Measurements from ENCODE around the gene MEF2C.
"Not testable (repeated sequence)": the region's sequence is repeated elsewhere in the genome, so short reads cannot be mapped to it uniquely, and the experiment has no call there.

The MEF2C gene

DNA sequence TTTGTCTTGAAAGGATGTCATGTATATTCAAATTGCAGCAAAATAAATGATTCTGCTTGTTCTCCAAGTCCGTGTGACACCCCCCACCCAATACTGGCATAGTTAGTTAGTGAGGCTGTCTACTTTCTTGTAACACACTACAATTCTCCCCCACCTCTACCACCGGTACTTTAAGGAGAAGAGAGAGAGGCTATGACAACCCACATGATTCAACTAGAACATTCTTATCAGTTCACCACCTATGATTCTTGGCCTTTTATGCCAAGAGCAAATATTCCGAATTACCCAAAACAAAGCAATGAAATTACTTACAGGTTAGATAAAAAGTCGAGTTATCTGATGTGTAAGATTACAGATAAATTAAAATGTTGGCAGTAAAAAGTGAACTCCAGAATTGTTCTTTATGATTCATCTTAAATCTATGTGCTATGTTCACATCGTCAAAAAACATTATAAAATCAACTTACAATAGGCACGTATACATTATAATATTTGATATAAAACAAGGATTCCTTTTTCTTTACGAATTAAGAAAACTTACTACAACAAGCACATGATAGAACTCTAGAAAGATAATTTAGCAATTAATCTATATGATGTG is 14.4 kb downstream of the MEF2C start:
- peak; percentile 70 for FAIRE-seq
- DNase-seq (ENCODE audit: insufficient read length, low spot score): no peak

GRCh38 chr5:88867638-88868037 is 15.3 kb downstream of the MEF2C start:
- FAIRE-seq: no peak

DNA sequence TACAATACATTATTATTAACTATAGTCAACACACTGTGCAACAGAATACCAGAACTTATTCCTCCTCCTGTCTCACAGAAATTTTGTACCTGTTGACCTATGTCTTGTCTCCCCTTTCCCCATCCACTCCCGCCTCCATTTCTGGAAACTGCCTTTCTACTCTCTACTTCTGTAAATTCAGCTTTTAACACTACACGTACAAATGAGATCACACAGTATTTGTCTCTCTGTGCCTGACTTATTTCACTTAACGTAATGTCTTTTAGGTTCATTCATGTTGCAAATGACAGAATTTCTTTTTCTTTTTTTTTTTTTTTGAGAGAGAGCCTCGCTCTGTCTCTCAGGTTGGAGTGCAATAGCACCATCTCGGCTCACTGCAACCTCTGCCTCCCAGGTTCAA is 19.5 kb downstream of the MEF2C start:
- FAIRE-seq: no peak
- DNase-seq (ENCODE audit: insufficient read length, low spot score): no peak

More at GRCh38 chr5:88867638-88868037, 15.3 kb downstream of the MEF2C start:
- DNase-seq (ENCODE audit: insufficient read length, low spot score): no peak

GRCh38 chr5:88862547-88863175 is 20.3 kb downstream of the MEF2C start:
- DNase-seq (ENCODE audit: insufficient read length, low spot score) (no peak), FAIRE-seq (peak; percentile 23)

- no peak for DNase-seq (ENCODE audit: insufficient read length, low spot score)
- no peak for FAIRE-seq
These were observed 21.8 kb downstream of the MEF2C start for GRCh38 chr5:88861231-88861630.

GRCh38 chr5:88860501-88860900 is 22.5 kb downstream of the MEF2C start:
- FAIRE-seq: no peak
- no peak for DNase-seq (ENCODE audit: insufficient read length, low spot score)

DNA sequence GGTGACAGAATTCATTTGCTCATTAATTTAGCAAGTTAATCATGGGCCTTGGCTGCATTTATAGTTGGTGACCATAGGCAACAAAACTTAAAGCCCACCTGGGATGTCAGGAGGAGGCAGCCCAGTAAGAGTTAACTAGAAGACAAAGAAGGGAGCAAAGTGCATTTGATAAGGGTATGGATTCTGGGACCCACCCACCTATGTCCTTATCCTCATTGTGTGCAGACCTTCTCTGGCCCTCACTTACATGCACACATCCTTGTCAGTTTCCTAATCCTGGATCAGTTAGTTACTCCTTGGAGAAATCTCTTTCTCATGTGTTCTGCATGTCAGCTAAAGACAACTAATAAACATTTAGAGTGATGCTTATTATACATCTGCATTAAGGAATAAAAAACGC is 24.6 kb downstream of the MEF2C start:
- peak; percentile 52 for FAIRE-seq
- no peak for DNase-seq (ENCODE audit: insufficient read length, low spot score)

DNA sequence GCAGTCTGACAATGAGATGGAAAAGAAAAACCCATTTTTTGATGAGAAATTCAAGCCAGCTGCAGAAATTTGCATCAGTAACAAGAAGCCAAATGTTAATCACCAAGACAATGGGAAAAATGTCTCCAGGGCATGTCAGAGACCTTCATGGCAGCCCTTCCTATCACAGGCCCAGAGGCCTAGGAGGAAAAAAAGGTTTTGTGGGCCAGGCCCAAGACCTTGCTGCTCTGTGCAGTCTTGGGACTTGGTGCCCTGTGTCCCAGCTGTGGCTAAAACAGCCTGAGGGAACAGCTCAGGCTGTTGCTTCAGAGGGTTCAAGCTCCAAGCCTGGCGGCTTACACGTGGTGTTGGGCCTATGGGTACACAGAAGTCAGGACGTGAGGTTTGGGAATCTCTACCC is 26.6 kb downstream of the MEF2C start:
- not testable (repeated sequence) for DNase-seq (ENCODE audit: insufficient read length, low spot score); FAIRE-seq

GRCh38 chr5:88854769-88855168 is 28.2 kb downstream of the MEF2C start:
- DNase-seq (ENCODE audit: insufficient read length, low spot score): no peak
- FAIRE-seq: no peak

DNA sequence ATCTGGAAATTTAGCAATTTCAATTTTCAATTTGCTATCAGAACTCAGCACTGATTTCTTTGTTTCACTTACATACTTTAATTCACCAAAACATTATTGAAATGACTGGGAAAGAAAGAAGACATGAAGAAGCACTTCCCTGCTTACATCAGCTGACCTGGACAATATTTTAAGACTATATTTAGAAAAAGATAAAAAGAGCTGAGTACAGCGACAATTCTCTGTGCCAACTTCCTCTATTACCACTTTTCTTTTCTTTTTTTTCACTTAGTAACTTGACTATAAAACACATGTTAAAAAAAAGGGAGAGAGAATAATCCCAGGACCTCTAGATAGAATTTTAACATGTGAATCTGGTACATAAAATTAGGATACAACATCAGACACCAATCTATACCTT is 35.6 kb downstream of the MEF2C start:
- DNase-seq (ENCODE audit: insufficient read length, low spot score): no peak
- peak; percentile 56 for FAIRE-seq

DNA sequence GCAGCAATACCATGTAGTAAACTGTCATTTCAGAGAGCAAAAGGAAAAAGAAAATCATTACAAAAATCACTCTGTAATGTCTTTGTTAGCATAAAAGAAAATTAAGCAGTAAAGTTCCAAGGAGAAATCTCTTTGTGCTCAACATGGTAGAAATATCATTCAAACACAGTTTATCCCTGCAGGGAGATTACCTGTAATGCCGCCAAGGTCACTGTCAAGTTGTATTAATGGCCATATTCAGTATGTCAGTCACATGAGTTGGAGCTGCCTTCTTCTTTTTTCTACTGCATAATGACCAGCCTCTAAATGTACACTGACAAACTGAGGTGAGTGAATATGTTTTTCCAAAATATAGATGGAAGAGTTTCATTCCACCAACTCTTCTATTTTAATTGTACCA is 36.5 kb downstream of the MEF2C start:
- FAIRE-seq (peak; percentile 80), DNase-seq (ENCODE audit: insufficient read length, low spot score) (no peak)

DNA sequence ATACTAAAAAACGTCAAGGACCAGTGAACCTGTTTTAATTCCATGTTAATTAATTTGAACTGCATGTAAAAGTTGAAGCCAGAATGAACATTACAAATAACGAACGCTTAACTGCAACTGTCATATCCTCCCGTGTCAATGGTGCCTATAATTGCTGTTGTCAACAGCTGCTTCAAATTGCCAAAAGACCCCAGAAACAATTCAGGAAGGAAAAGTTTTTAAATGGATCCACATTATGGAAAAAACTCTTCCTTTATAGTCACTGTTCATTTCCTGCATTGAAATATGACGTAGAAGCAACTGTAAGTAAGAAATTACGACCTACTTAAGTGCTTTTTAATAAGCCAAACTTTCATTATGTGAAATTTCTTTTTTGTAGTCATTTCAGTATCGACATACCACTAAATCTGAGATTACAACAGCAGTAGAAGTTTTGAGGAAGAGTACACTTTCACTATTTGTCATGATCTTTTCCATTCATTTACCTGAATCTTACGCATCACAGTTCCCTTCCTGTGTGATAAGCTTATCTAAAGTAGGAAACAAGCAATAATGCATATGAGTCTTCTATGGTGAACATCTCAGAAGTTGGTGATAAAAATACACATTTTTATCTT is 37.8 kb downstream of the MEF2C start:
- FAIRE-seq (peak; percentile 89), DNase-seq (ENCODE audit: insufficient read length, low spot score) (peak; percentile 9)

GRCh38 chr5:88842784-88843183 is 40.2 kb downstream of the MEF2C start:
- DNase-seq (ENCODE audit: insufficient read length, low spot score) (no peak), FAIRE-seq (peak; percentile 4)

- FAIRE-seq: no peak
These were observed 41.8 kb downstream of the MEF2C start for GRCh38 chr5:88841212-88841611.

DNA sequence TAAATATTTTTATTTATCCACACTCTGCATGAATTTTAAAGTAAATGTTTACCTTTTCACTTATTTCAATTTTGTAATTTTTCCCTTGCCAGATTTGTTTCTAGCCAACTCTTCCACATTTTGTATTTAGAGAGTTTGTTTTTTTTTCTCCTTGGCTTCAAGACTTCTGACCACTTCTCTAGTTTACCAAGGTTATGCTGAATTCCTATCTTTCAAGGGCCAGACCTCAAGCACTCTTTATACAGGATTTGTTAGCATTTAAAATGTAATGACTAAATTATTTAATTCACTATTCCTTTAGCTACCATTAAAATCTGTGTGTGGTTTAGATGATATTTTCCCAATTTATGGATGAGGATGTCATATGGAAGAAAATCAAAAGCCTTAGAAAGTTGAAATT is 42.5 kb downstream of the MEF2C start:
- peak; percentile 82 for FAIRE-seq
- DNase-seq (ENCODE audit: insufficient read length, low spot score): no peak

More at GRCh38 chr5:88841212-88841611, 41.8 kb downstream of the MEF2C start:
- DNase-seq (ENCODE audit: insufficient read length, low spot score): no peak

- no peak for FAIRE-seq
- no peak for DNase-seq (ENCODE audit: insufficient read length, low spot score)
These were observed 43.7 kb downstream of the MEF2C start for GRCh38 chr5:88839238-88839637.

DNA sequence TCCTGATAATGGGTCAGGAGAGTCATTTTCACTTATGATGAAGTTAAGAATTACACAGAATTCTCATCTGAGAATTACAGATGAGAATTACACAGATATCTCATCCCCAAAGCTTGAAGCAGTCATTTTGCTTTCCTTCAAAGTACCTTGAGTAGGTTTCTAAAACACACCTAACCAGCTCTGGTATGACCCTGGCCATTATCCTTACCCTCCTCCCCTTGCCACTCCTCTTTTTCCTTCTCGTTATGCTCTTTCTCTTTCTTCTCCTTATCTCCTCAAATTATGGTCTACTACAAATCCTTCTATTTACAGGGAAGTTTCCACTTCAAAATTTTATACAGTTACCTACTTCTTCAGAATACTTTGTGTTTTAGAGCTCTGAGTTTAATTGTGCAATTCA is 44.5 kb downstream of the MEF2C start:
- DNase-seq (ENCODE audit: insufficient read length, low spot score): no peak
- FAIRE-seq: no peak

- no peak for DNase-seq (ENCODE audit: insufficient read length, low spot score)
- FAIRE-seq: peak; percentile 39
These were observed 45.2 kb downstream of the MEF2C start for GRCh38 chr5:88837817-88838216.

DNA sequence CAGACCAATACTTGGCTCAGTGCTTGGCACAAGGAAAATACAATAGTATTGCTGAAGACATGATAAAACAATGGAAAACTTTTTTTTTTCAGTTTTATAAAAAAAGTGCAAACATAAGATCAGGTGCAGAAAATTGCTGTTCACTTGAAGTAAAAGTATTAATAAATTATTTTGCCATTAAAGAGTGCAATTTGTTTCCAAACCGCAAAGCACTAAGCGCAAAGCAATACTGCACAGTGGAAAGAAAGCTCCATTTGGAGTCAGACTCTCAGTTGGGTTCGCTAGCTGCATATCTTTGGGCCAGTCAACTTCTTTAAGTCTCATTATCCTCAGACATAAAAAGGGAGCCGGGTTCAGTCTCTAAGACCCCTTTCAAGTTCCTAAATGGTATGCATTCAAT is 45.8 kb downstream of the MEF2C start:
- no peak for DNase-seq (ENCODE audit: insufficient read length, low spot score)
- FAIRE-seq: peak; percentile 81

- FAIRE-seq (peak; percentile 87), DNase-seq (ENCODE audit: insufficient read length, low spot score) (no peak)
These were observed 46.7 kb downstream of the MEF2C start for GRCh38 chr5:88836195-88836838.

- FAIRE-seq: no peak
These were observed 48.5 kb downstream of the MEF2C start for GRCh38 chr5:88834499-88834898.

DNA sequence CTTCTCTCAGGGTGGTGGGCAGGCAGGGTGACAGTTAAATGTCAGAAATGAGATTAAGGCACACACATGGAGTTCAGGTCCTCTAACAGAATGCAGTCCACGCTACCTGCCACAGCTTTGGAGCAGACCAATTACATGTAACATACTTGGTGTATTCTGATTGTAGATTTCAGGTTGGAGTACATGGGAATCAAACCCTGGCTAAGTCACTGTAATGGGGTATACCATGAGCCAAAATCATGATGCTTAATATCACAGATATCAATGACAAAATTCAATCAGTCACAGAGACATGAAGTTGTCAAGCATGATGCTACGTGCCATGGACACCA is 48.9 kb downstream of the MEF2C start:
- DNase-seq (ENCODE audit: insufficient read length, low spot score): no peak
- no peak for FAIRE-seq

More at GRCh38 chr5:88834499-88834898, 48.5 kb downstream of the MEF2C start:
- no peak for DNase-seq (ENCODE audit: insufficient read length, low spot score)
